Measurements from ENCODE around the gene LRRC10B. TPM values are rescaled to one million over a fixed set of nuclear protein-coding genes. Genes with fewer than 3 reads are reported as not detected.
A peak's percentile ranks its signal among the peaks of the same experiment; 100 is the strongest.

The LRRC10B gene
- total RNA-seq, 1 experiment from 2014 or later: not detected

DNA sequence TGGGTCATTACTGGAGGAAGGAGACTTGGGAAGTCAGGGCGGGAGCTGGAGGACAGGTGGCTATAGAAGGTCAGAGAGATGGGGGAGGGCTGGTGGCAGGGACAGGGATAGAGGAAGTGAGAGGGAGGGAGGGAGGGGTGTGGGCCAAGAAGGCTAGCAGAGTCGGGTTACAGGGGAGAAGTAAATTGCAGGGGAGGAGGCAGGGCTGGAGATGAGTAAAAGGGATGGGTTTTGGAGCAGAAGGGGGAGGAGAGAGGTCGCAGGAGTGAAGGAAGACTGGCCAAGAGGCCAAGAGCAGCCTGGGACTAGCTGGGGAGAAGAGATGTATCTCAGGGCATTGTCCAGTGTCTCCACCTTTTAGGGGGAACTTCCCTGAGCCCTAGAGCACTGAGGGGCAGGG lies 33.0 kb downstream of the LRRC10B start:
- Histone ChIP-seq H3K79me2 (ENCODE audit: insufficient read depth, low read length) (no peaks in the 10 kb centered on the region), H3K4me1 (ENCODE audit: control insufficient read depth in 1 of 2, insufficient read depth in 2 of 2, low read length in 2 of 2) (peaks cover 6 to 23% of the 10 kb centered on the region in 2 experiments), H3K36me3 (ENCODE audit: control insufficient read depth in 1 of 2, insufficient read depth in 2 of 2, low read length in 2 of 2) (no peaks in the 10 kb centered on the region; a peak in 1 of 4 replicates), H3K9me3 (ENCODE audit: control insufficient read depth in 1 of 2, insufficient read depth in 1 of 2, low read depth in 1 of 2, low read length in 2 of 2) (no peaks in the 10 kb centered on the region), H2AFZ (ENCODE audit: low read depth, low read length, poor library complexity, severe bottlenecking) (no peak overlapping the region), H3K27ac (ENCODE audit: low read depth, low read length) (no peak overlapping the region; the same call in 1 of the 2 replicates), H3K27me3 (ENCODE audit: insufficient read depth, low read length) (no peaks in the 10 kb centered on the region), H3K9me2 (ENCODE audit: insufficient read depth) (no peaks in the 10 kb centered on the region), H3K4me2 (ENCODE audit: low read length) (peak overlapping the region; percentile 62), H4K20me1 (ENCODE audit: insufficient read depth) (no peaks in the 10 kb centered on the region), H3K9ac (ENCODE audit: low read length) (no peak overlapping the region), H3K4me3 (replicated peaks in 1 of 2; ENCODE audit: low read depth in 1 of 2, low read length in 2 of 2) (no peak overlapping the region)
- RAD21 ChIA-PET (ENCODE audit: low non-redundant PET in 1 of 2, low total read pairs in 2 of 2, uncharacterized antibody in 2 of 2, unreplicated experiment in 2 of 2): no interaction called here
- CTCF ChIA-PET: interaction anchor here (1.0 to 2.0 kb wide), 2 partner anchors 10 to 24 kb away, joined by 3 to 8 read pairs; no protein-coding TSS in a partner anchor
- DNase-seq (ENCODE audit: low read depth, low spot score): peak; percentile 34
- no peak for TF ChIP-seq SP1 (IDR thresholded peaks at IDR 0.05; ENCODE audit: low read depth)
- no peak for TF ChIP-seq ELF1 (IDR thresholded peaks at IDR 0.05; ENCODE audit: borderline replicate concordance, low read depth)
- no peak for TF ChIP-seq SRF (IDR thresholded peaks at IDR 0.05; ENCODE audit: low read depth)
- no peak for TF ChIP-seq EZH2phosphoT487 (IDR thresholded peaks at IDR 0.05; ENCODE audit: borderline replicate concordance)
- TF ChIP-seq, protein P1, sequence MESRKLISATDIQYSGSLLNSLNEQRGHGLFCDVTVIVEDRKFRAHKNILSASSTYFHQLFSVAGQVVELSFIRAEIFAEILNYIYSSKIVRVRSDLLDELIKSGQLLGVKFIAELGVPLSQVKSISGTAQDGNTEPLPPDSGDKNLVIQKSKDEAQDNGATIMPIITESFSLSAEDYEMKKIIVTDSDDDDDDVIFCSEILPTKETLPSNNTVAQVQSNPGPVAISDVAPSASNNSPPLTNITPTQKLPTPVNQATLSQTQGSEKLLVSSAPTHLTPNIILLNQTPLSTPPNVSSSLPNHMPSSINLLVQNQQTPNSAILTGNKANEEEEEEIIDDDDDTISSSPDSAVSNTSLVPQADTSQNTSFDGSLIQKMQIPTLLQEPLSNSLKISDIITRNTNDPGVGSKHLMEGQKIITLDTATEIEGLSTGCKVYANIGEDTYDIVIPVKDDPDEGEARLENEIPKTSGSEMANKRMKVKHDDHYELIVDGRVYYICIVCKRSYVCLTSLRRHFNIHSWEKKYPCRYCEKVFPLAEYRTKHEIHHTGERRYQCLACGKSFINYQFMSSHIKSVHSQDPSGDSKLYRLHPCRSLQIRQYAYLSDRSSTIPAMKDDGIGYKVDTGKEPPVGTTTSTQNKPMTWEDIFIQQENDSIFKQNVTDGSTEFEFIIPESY (IDR thresholded peaks at IDR 0.05; ENCODE audit: extremely low read depth, insufficient replicate concordance, low read length): no peak
- no peak for TF ChIP-seq YY1 (IDR thresholded peaks at IDR 0.05; ENCODE audit: extremely low read depth, insufficient replicate concordance, low read depth, low read length)
- TF ChIP-seq, protein P2, sequence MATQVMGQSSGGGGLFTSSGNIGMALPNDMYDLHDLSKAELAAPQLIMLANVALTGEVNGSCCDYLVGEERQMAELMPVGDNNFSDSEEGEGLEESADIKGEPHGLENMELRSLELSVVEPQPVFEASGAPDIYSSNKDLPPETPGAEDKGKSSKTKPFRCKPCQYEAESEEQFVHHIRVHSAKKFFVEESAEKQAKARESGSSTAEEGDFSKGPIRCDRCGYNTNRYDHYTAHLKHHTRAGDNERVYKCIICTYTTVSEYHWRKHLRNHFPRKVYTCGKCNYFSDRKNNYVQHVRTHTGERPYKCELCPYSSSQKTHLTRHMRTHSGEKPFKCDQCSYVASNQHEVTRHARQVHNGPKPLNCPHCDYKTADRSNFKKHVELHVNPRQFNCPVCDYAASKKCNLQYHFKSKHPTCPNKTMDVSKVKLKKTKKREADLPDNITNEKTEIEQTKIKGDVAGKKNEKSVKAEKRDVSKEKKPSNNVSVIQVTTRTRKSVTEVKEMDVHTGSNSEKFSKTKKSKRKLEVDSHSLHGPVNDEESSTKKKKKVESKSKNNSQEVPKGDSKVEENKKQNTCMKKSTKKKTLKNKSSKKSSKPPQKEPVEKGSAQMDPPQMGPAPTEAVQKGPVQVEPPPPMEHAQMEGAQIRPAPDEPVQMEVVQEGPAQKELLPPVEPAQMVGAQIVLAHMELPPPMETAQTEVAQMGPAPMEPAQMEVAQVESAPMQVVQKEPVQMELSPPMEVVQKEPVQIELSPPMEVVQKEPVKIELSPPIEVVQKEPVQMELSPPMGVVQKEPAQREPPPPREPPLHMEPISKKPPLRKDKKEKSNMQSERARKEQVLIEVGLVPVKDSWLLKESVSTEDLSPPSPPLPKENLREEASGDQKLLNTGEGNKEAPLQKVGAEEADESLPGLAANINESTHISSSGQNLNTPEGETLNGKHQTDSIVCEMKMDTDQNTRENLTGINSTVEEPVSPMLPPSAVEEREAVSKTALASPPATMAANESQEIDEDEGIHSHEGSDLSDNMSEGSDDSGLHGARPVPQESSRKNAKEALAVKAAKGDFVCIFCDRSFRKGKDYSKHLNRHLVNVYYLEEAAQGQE (IDR thresholded peaks at IDR 0.05; ENCODE audit: low read depth): no peak
- TF ChIP-seq, protein P3, sequence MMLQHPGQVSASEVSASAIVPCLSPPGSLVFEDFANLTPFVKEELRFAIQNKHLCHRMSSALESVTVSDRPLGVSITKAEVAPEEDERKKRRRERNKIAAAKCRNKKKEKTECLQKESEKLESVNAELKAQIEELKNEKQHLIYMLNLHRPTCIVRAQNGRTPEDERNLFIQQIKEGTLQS (IDR thresholded peaks at IDR 0.05): no peak
- no peak for TF ChIP-seq FOSL1 (IDR thresholded peaks at IDR 0.05; ENCODE audit: low read depth)
- TF ChIP-seq, protein P4, sequence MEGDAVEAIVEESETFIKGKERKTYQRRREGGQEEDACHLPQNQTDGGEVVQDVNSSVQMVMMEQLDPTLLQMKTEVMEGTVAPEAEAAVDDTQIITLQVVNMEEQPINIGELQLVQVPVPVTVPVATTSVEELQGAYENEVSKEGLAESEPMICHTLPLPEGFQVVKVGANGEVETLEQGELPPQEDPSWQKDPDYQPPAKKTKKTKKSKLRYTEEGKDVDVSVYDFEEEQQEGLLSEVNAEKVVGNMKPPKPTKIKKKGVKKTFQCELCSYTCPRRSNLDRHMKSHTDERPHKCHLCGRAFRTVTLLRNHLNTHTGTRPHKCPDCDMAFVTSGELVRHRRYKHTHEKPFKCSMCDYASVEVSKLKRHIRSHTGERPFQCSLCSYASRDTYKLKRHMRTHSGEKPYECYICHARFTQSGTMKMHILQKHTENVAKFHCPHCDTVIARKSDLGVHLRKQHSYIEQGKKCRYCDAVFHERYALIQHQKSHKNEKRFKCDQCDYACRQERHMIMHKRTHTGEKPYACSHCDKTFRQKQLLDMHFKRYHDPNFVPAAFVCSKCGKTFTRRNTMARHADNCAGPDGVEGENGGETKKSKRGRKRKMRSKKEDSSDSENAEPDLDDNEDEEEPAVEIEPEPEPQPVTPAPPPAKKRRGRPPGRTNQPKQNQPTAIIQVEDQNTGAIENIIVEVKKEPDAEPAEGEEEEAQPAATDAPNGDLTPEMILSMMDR (IDR thresholded peaks at IDR 0.05 in 2 of 3, conservative IDR thresholded peaks at IDR 0.05 in 1 of 3; ENCODE audit: borderline replicate concordance in 1 of 3, insufficient read depth in 1 of 3, low read depth in 2 of 3, low read length in 2 of 3): no peak
- TF ChIP-seq POLR2AphosphoS5 (IDR thresholded peaks at IDR 0.05; ENCODE audit: low read depth, low read length): no peak
- TF ChIP-seq SIN3A (IDR thresholded peaks at IDR 0.05; ENCODE audit: low read depth): no peak
- no peak for TF ChIP-seq EGR1 (IDR thresholded peaks at IDR 0.05; ENCODE audit: low read depth)
- no peak for TF ChIP-seq JUND (IDR thresholded peaks at IDR 0.05)
- TF ChIP-seq, protein P5, sequence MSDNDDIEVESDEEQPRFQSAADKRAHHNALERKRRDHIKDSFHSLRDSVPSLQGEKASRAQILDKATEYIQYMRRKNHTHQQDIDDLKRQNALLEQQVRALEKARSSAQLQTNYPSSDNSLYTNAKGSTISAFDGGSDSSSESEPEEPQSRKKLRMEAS (IDR thresholded peaks at IDR 0.05): no peak
- no TSS peak for BruUV-seq (replicated peaks)
- ATAC-seq: peak; percentile 84
- intact Hi-C loops (cut with micrococcal nuclease): no loop called here
- POLR2A ChIA-PET: interaction anchor here (0.6 kb wide), 2 partner anchors 106 to 1248 kb away, joined by 3 to 4 read pairs; no protein-coding TSS in a partner anchor

Measured in HCT116 (cell line).